ENCODE measurements around the gene ANKS1A.
A peak's percentile ranks its signal among the peaks of the same experiment; 100 is the strongest.

The ANKS1A gene

DNA sequence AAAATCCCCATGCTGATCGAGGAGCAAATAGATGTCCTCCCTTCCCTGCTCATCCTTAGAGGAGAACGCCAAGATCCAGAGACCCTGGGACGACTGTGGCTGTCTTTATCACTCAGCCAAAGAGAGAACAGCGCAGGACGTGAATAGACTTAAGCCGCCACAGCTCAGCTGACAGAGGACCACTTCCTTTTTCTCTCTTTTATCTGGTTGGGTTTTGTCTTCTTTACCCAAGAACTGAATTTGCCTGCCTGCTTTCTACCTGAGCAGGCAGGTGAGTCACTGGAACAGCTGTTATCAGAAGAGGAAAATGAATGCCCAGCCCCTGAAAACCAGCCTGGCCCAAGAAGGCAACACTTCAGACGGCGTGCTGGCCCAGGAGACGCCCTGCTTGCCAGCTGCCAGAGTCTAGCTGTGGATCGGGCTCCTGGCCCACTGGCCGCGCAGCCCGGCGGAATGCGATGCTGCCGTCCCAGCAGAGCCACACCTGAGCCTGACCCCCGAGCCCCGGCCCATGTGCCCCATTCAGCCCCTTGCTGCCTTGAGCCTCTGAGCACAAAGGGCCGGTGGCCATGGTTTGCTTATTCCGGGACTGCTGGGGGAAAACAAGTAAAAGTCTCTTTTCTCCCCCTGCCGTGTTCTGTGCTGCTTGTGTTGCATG, 169.9 kb downstream of the ANKS1A start:
- DNase-seq: no peak

GRCh38 chr6:35059596-35060345, 170.7 kb downstream of the ANKS1A start:
- no peak for DNase-seq

DNA sequence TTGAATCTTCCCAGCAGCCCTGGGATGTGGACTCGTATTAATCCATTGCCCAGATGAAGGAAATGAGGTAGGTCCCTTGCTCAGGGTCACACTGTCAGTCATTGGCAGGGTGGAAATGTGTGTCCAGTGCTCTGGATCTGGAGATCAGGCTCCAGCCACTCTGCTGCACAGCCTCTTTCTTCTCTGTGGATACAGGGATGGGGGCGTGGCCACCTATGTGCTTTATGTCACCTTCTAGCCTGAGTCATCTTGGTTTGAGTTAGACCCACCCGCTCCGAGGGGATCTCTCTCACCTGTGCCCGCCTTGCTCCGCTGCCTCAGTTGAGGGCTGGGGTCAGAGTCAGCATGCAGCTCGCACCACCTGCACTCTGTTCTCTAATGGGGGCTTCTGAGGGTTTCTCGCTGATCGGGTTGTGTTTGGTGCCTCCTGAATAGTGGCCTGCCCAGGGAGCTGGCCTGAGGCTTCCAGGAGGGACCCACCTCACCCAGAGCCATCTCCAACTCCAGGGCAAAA, 172.1 kb downstream of the ANKS1A start:
- no peak for DNase-seq

GRCh38 chr6:35061651-35062410, 172.8 kb downstream of the ANKS1A start:
- DNase-seq: no peak

DNA sequence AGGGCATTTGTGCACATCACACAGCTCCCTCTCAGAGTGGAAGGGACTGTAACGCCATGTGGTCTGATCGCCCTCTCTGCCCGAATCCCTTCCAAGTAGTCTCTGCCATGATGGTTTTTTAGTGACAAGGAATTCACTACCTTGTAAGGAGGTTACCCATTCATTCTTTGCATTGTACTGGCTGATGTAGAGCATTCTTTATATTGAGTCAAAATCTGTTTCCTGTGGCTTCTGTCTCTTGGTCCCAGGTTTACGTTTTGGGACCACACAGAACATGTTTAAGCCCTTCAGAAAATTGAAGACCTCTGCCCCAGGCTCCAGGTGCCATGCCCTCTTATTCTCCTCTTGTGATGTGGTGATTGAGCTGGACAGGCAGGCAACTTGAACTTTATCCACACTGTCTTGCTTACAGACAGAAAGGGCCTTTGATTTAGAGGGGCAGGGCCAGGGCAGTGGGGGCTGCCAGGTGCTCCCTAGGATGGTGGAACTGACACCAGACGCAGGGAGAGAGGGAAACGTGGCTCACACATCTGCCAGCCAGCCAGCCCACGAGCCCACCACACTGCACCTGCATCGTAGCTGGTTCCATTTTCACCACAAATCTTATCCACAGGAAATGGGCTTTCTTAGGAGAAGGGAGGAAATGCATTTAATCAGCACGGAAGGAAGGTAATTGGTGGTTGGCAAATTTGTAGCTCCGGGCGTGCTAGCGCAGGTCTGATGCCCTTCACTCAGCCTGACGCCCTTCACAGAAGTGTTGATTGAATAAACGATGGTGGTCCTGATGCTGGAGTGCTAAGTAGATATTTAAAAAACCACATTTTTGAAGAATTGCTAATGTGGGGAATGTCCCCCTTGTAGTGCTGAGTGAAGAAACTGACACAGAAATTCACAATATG, 173.9 kb downstream of the ANKS1A start:
- DNase-seq: no peak

- no peak for DNase-seq
Measured at GRCh38 chr6:35063701-35064280, 174.7 kb downstream of the ANKS1A start.

DNA sequence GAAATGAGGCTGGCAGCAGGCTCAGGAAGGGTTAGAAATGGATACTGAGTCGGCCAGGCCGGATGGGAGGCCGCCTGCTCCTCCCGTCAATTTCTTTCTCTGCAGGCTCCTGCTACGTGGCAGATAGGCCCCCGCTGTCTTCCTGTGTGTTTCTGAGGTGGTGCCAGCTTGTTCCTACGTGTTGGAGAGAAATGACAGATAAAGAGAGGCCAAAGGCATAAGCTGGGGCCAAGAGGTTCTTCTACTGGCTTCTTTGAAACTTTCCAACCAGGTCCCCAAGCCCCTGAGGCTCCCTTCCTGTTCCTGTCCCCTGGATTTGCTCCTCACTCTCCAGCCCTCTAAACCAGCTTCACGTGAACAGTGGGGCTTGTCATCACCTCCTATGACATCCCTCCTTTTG, 175.2 kb downstream of the ANKS1A start:
- DNase-seq: no peak

- DNase-seq: no peak
Measured at GRCh38 chr6:35064757-35065440, 175.8 kb downstream of the ANKS1A start.

DNA sequence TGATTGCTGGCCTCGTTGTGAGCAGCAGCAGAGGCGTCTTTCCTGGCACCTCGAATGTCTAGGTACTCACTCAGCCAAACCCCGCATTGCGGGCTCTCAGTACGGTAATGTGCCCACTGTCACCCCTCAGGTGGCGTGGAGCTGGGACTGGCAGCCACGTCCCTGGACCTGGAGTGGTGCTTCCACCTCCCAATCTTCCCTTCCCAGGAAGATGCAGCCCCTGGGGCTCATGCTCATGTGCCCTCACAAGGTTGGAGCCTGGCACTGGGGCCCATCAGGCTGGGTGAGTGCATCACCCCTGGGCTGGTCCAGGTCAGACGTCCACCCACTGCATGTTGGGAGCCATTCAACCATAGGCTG, 176.4 kb downstream of the ANKS1A start:
- no peak for DNase-seq

- no peak for DNase-seq
Measured at GRCh38 chr6:35065870-35066269, 176.8 kb downstream of the ANKS1A start.

- DNase-seq: no peak
Measured at GRCh38 chr6:35067234-35067633, 178.2 kb downstream of the ANKS1A start.

DNA sequence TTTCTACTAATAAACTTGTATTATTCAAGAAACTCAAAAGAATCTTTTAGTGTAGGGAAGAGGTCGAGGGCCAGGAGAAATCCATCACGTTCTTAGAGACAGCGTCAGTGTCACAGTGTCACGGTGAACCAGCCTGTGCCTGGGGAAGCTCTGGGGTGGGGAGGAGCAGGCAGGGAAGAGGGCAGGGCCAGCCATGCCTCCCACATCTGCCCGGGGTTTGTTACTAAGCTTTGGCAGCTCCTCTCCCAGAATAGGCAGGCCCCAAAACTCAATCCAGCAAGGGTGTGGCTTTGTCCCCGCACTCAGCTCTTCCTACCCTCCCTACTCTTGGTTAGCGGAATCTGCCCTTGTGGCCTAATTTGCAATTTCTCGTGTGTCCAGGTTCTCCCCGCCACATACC, 179.2 kb downstream of the ANKS1A start:
- DNase-seq: no peak

DNA sequence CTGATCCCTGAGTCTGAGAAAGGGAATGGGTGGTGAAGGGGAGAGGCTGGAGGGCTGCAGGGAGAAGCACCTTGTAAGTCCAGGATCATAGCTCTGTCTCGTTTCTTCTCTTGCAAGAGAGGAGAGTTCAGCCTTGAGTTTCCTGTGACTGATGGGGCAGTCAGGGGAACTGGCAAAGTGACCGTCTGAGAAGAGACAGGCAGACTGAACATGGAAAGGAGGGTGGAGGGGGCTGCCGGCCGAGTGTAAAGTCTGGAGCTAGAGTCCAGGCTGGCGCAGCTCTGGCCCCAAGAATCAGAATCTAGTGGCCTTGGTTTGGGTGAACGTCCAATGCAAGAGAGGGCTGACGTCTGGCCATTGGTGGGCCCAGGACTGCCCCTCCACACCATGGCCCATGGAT, 179.6 kb downstream of the ANKS1A start:
- DNase-seq: no peak

DNA sequence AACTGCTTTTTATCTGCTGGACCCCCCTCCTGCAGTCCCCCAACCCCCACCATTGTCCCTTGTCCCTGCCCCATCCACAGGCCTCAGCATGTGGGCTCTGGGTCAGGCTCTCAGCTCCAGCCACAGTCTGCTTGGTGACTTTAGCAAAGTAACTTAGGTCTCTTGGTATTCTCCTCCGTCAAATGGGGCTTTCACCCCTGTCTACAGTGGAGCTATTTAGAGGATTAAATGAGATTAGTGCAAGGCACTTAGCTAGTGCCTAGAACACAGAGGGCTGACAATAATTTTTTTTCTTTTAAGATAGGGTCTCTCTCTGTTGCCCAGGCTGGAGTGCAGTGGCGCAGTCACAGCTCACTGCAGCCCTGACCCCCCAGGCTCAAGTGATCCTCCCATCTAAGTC, 180.2 kb downstream of the ANKS1A start:
- DNase-seq: no peak

DNA sequence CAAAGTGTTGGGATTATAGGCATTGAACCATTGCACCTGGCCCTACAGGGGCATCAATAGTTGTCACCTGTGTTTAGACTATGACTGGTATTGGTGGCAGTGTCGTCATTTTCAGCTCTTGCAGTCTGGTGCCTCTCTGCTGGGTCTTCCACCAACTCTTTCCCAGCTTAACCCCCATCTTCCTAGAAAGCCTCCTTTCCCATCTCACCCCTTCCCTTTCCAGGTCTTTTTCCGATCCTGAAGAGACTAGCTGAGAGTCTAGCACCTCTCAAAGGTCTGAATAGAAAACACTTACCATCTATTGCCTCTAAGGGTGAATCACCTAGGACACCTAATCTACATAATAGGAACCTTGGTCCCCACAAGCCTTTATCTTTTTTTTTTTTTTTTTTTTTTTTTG, 181.1 kb downstream of the ANKS1A start:
- DNase-seq: no peak

DNA sequence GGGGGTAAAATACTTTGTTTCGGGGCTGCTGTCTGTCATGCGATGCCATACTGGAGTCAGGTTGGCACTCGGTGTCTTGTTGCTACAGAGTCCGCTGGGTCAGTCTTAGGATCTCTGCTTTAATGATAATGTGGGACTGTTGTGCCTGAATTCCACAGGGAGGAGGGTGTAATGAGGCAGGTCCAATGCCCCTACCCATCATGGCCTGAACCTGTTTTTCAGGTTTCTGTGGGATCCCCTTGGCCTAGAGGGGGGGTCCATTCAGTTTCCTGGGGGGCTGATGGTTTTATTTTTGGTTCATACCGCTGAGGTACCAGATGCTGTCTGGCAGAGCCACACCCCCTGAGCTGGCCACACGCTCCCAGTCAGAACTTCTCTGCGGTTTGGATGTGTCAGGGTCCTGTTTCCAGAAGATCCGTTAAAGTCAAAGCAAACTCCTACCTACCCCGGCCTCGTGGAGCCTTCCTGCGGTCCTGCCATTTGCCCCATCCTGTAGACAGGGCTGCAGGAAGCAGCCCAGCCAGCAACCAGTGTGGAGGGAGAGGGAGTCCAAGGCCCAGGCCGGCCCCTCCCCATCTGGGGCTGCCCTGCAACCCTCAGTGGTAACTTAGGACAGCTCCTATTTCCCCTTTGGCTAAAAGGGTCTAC, 182.4 kb downstream of the ANKS1A start:
- DNase-seq: peak; percentile 14

GRCh38 chr6:35072051-35072697, 183.1 kb downstream of the ANKS1A start:
- DNase-seq: no peak

- DNase-seq: no peak
Measured at GRCh38 chr6:35072698-35073055, 183.6 kb downstream of the ANKS1A start.

DNA sequence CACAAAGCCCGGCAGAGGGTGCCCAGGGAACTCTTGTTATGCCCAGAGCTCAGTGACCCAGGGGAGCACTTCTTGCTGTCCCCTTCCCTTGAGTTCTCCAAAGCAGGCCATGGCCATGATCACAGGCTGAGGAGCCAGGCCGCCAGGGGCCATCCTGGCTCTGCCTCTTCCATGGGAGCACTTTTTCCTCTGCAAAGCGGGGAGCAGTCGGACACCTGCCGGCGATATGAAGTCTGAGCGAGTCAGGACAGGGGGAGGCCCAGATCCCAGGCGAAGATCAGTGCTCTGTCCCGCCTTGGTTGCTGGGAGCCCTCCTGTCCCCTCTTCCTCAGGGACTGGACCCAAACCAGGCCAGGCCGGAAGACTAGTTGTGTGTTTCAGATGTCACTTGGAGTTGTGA, 184.2 kb downstream of the ANKS1A start:
- no peak for DNase-seq

DNA sequence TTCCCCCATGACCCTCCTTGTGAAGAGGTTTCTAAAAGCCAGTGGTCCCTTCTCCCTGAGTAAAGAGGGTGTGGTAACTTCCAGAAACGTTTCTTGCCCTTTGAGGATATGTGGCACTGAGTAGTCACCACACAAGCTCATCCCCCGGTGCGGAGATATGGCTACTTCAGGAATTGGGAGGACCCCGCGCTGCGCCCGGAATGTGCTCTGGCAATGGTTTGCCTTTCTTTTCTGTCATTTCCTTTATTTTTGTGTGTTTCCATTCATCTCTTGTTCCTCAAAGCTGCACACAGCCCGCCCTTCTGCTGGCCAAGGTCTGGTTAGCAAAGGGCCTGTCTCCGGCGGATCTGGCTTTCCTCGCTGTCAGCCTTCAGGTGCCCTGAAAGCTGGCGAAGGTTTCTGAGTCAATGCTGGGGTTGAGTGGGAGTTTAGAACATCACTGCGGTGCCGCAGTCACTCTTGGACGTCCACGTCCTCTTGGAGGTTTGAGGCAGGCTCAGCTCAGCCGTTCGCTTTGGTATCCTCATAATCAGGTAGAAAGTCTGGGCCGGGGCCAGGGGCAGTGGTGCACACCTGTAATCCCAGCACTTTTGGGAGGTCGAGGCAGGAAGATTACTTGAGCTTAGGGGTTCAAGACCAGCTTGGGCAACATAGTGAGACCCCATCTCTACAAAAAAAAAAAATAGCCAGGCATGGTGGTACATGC, 184.9 kb downstream of the ANKS1A start:
- DNase-seq: no peak

All from fibroblast of skin of right biceps (primary cell).